Liver (tissue), 9 donors: ENCODE measurements around the gene ACP4. TPM values are rescaled to one million over a fixed set of nuclear protein-coding genes. Genes with fewer than 3 reads are reported as not detected.

Experiments
- DNase-seq: peaks from one replicate; pipeline ENCODE4 v3.0.0-alpha.2; 2017; ENCODE audit warnings: low spot score
- H3K27ac ChIP-seq, 2 donors: one replicate each; pipeline ENCODE4 v1.7.0; 2013; ENCODE audit warnings: inconsistent platforms in 2 of 2, low read length in 2 of 2, control low read depth in 1 of 2, low read depth in 1 of 2, mild to moderate bottlenecking in 1 of 2
- H3K27me3 ChIP-seq, 4 donors: one replicate each; pipeline versions ENCODE4 v1.6.1 to v1.7.0; 2013; ENCODE audit warnings: low read length in 3 of 4, inconsistent platforms in 1 of 4, mild to moderate bottlenecking in 1 of 4, moderate library complexity in 1 of 4; ENCODE audit not compliant: control insufficient read depth in 4 of 4, insufficient read depth in 4 of 4
- H3K36me3 ChIP-seq, 4 donors: one replicate each; pipeline versions ENCODE4 v1.6.1 to v1.7.0; 2013; ENCODE audit warnings: low read length in 3 of 4, mild to moderate bottlenecking in 3 of 4, low read depth in 1 of 4, moderate library complexity in 1 of 4; ENCODE audit not compliant: control insufficient read depth in 4 of 4, insufficient read depth in 3 of 4
- H3K4me1 ChIP-seq, 4 donors: one replicate each; pipeline versions ENCODE4 v1.6.1 to v1.7.0; 2013; ENCODE audit warnings: low read length in 3 of 4, mild to moderate bottlenecking in 3 of 4, moderate library complexity in 1 of 4; ENCODE audit not compliant: control insufficient read depth in 4 of 4, insufficient read depth in 4 of 4
- H3K4me3 ChIP-seq, 3 donors: one replicate each; pipeline versions ENCODE4 v1.6.1 to v1.7.0; 2013; ENCODE audit warnings: low read length in 3 of 3, control low read depth in 1 of 3, low read depth in 1 of 3, mild to moderate bottlenecking in 1 of 3
- H3K9ac ChIP-seq, 2 donors: one replicate each; pipeline ENCODE4 v1.7.0; 2013; ENCODE audit warnings: low read length in 2 of 2, mild to moderate bottlenecking in 2 of 2, moderate library complexity in 2 of 2, control low read depth in 1 of 2, low read depth in 1 of 2
- H3K9me3 ChIP-seq, 4 donors: one replicate each; pipeline versions ENCODE4 v1.6.1 to v1.7.0; 2013; ENCODE audit warnings: low read length in 3 of 4; ENCODE audit not compliant: control insufficient read depth in 4 of 4
- ATF3 ChIP-seq: IDR thresholded peaks from 2 replicates; pipeline ENCODE4 v1.6.1; 2016; ENCODE audit warnings: antibody characterized with exemption
- CTCF ChIP-seq: fragments of 150-350 bp; IDR thresholded peaks from 2 replicates; pipeline ENCODE4 v1.5.1; 2017; ENCODE audit warnings: improper control_type of control experiment, low read depth, low read length; ENCODE audit not compliant: missing input control
- EGR1 ChIP-seq, 2 donors: IDR thresholded peaks; 2 replicates each; pipeline ENCODE4 v1.6.1; 2016 to 2018; ENCODE audit warnings: antibody characterized with exemption in 2 of 2, low read depth in 2 of 2
- FOXA1 ChIP-seq: IDR thresholded peaks from 2 replicates; pipeline ENCODE4 v1.6.1; 2016; ENCODE audit warnings: antibody characterized with exemption
- FOXA2 ChIP-seq: IDR thresholded peaks from 2 replicates; pipeline ENCODE4 v1.6.1; 2016; ENCODE audit warnings: antibody characterized with exemption
- GABPA ChIP-seq, 2 donors: IDR thresholded peaks in 1 of 2; conservative IDR thresholded peaks in 1 of 2; 2 replicates each; pipeline ENCODE4 v1.6.1; 2016; ENCODE audit warnings: antibody characterized with exemption in 2 of 2, mild to moderate bottlenecking in 1 of 2, moderate library complexity in 1 of 2
- HNF4A ChIP-seq, 2 donors: conservative IDR thresholded peaks; 2 replicates each; pipeline ENCODE4 v1.6.1; 2016; ENCODE audit warnings: antibody characterized with exemption in 2 of 2, mild to moderate bottlenecking in 2 of 2
- HNF4G ChIP-seq: IDR thresholded peaks from 2 replicates; pipeline ENCODE4 v1.6.1; 2016; ENCODE audit warnings: antibody characterized with exemption
- JUND ChIP-seq, 2 donors: IDR thresholded peaks; 2 replicates each; pipeline ENCODE4 v1.6.1; 2016; ENCODE audit warnings: antibody characterized with exemption in 2 of 2
- NR2F2 ChIP-seq: IDR thresholded peaks from 2 replicates; pipeline ENCODE4 v1.6.1; 2016; ENCODE audit warnings: antibody characterized with exemption
- RAD21 ChIP-seq, 2 donors: IDR thresholded peaks; 2 replicates each; pipeline ENCODE4 v1.6.1; 2016; ENCODE audit warnings: antibody characterized with exemption in 2 of 2, mild to moderate bottlenecking in 2 of 2
- REST ChIP-seq: IDR thresholded peaks from 2 replicates; pipeline ENCODE4 v1.6.1; 2016; ENCODE audit warnings: antibody characterized with exemption, mild to moderate bottlenecking
- RXRA ChIP-seq, 2 donors: IDR thresholded peaks; 2 replicates each; pipeline ENCODE4 v1.6.1; 2017 to 2018; ENCODE audit warnings: antibody characterized with exemption in 2 of 2, mild to moderate bottlenecking in 1 of 2
- SP1 ChIP-seq: IDR thresholded peaks from 2 replicates; pipeline ENCODE4 v1.6.1; 2018; ENCODE audit warnings: antibody characterized with exemption, mild to moderate bottlenecking
- TAF1 ChIP-seq: conservative IDR thresholded peaks from 2 replicates; pipeline ENCODE4 v1.6.1; 2016; ENCODE audit warnings: antibody characterized with exemption, mild to moderate bottlenecking
- YY1 ChIP-seq: IDR thresholded peaks from 2 replicates; pipeline ENCODE4 v1.6.1; 2016; ENCODE audit warnings: antibody characterized with exemption, mild to moderate bottlenecking
- ZBTB33 ChIP-seq: IDR thresholded peaks from 2 replicates; pipeline ENCODE4 v1.6.1; 2016; ENCODE audit warnings: antibody characterized with exemption
- WGBS: extraction: QIAGEN DNeasy Blood & Tissue Kit; methylation state at CpG from one replicate; pipeline ENCODE4 v1.1.7; 2013; 5-methylcytosine and 5-hydroxymethylcytosine counted together
- polyA plus RNA-seq, 2 donors: library from polyadenylated mRNA; stranded (reverse) in 1 of 2; unstranded in 1 of 2; fragments of 200-250 nt in 1 of 2; fragments of >200 nt in 1 of 2; fragmentation: Nextera tagmentation in 1 of 2; extraction: Ambion mirVana in 1 of 2; gene quantifications; one replicate each; pipeline versions ENCODE4 v1.2.1 to v1.2.3, GENCODE V29; 2013 to 2015
- total RNA-seq, 2 donors: library from RNA; depleted of rRNA; stranded (reverse); fragments of >200 nt; gene quantifications; one replicate each; pipeline ENCODE4 v1.2.3, GENCODE V29; 2014
- TF ChIP-seq, protein P1 (sequence below): IDR thresholded peaks from 2 replicates; pipeline ENCODE4 v1.6.1; 2016; ENCODE audit warnings: antibody characterized with exemption
- donor health status: healthy.
- donor health status: healthy.
- donor health status: healthy.
- donor health status: healthy.
- donor health status: healthy.

The ACP4 gene
- total and polyA plus RNA-seq, 4 donors, result 0.06 to 0.19 TPM; not detected in 2

- Histone ChIP-seq H3K9me3 (peaks cover 0 to 12% (median 2%) of the 10 kb centered on the region in 4 donors), H3K4me3 (no peak overlapping the region), H3K27ac (no peak overlapping the region), H3K36me3 (no peaks in the 10 kb centered on the region), H3K27me3 (no peaks in the 10 kb centered on the region), H3K9ac (no peak overlapping the region), H3K4me1 (peaks cover 0 to 11% (median 4%) of the 10 kb centered on the region in 4 donors)
- no peak for DNase-seq
- WGBS, result 83% methylated on average over 10 of the region's 10 CpGs
- TF ChIP-seq GABPA (IDR thresholded peaks at IDR 0.05 in 1 of 2, conservative IDR thresholded peaks at IDR 0.05 in 1 of 2) (no peak), NR2F2 (no peak), HNF4G (no peak), ZBTB33 (no peak), RAD21 (IDR thresholded peaks at IDR 0.05) (no peak), REST (no peak), FOXA2 (no peak), RXRA (IDR thresholded peaks at IDR 0.05) (no peak), SP1 (no peak), YY1 (no peak), FOXA1 (no peak), HNF4A (conservative IDR thresholded peaks at IDR 0.05) (no peak), TAF1 (no peak), EGR1 (IDR thresholded peaks at IDR 0.05; ENCODE audit: low read depth in 2 of 2) (no peak), JUND (IDR thresholded peaks at IDR 0.05) (no peak), ATF3 (no peak), CTCF (no peak)
- TF ChIP-seq, protein P1, sequence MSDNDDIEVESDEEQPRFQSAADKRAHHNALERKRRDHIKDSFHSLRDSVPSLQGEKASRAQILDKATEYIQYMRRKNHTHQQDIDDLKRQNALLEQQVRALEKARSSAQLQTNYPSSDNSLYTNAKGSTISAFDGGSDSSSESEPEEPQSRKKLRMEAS, result no peak
Observed at GRCh38 chr19:50839712-50840655, 49.8 kb downstream of the ACP4 start.
